Measurements from ENCODE around the gene PSMC1. TPM values are rescaled to one million over a fixed set of nuclear protein-coding genes. Genes with fewer than 3 reads are reported as not detected.

Gene PSMC1
- total and polyA plus RNA-seq, 2 of the 4 experiments (the other 2 are of a cell fraction), result 181 to 194 TPM

DNA sequence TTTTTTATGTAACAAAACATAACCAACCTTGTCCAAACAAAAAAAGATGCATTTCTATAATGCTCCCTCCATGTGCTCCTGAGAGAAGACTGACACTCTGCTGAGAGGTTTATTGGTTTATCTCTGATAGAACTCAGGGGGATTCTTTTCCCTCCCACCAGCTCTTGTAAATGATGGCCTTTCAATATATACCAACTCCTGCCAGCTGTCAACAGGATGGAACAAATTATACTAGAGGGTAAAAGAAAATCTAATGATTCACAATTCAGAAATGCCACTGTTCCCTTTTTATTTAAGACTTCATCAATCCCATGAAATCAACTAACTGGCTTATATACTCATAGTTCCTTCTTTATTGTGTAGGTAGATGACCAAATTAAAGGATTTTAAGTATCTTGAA, 25.4 kb downstream of the PSMC1 start:
- CTCF ChIA-PET, result interaction anchor here (0.9 kb wide), 1 partner anchor 20 kb away, joined by 3 read pairs; no protein-coding TSS in a partner anchor
- Histone ChIP-seq H4K91ac (ENCODE audit: insufficient read depth, low read depth, low read length) (peak overlapping the region; percentile 64), H3K9ac (ENCODE audit: low read depth, low read length) (no peak overlapping the region), H3K4ac (ENCODE audit: low read depth, low read length) (peak overlapping the region; percentile 68; the same call in 1 of the 2 replicates), H2AK9ac (replicated peaks; ENCODE audit: low read depth, low read length, poor library complexity) (no peak overlapping the region), H4K20me1 (ENCODE audit: insufficient read depth, low read length) (no peaks in the 10 kb centered on the region), H3K23ac (ENCODE audit: low read depth, low read length) (no peak overlapping the region), H2BK20ac (ENCODE audit: low read depth, low read length) (no peak overlapping the region), H4K8ac (ENCODE audit: low read depth in 2 of 2, low read length in 2 of 2) (peak overlapping the region in 1 of 2 experiments; percentile 52; a peak in 1 of 4 replicates), H3K18ac (ENCODE audit: low read depth, low read length) (no peak overlapping the region), H4K5ac (ENCODE audit: low read depth, low read length) (no peak overlapping the region), H3K9me3 (ENCODE audit: control insufficient read depth, insufficient read depth, low read length) (no peaks in the 10 kb centered on the region), H2BK120ac (ENCODE audit: low read depth, low read length) (peak overlapping the region; percentile 45; the same call in 1 of the 2 replicates), H2BK15ac (ENCODE audit: low read depth, low read length) (0 out of 3 replicates have a peak overlapping the region, but pooled peaks have one; percentile 40), H2AFZ (replicated peaks; ENCODE audit: low read length, poor library complexity) (no peak overlapping the region), H3K14ac (replicated peaks; ENCODE audit: low read depth, low read length) (0 out of 2 replicates have a peak overlapping the region, but pooled peaks have one; percentile 16), H3K4me1 (ENCODE audit: control insufficient read depth, insufficient read depth, low read length) (peaks cover 6% of the 10 kb centered on the region; the same call in 1 of the 2 replicates), H2BK5ac (ENCODE audit: low read depth, low read length, poor library complexity, severe bottlenecking) (peak overlapping the region; percentile 70), H2AK5ac (ENCODE audit: low read depth, low read length) (no peak overlapping the region; the same call in 1 of the 2 replicates), H3K4me2 (ENCODE audit: low read depth, low read length) (peak overlapping the region; percentile 37; the same call in 1 of the 2 replicates), H3K4me3 (ENCODE audit: insufficient read depth, low read depth, low read length) (no peak overlapping the region), H3K9me1 (ENCODE audit: insufficient read depth, low read length) (peaks cover 12% of the 10 kb centered on the region), H3K79me1 (ENCODE audit: low read depth in 1 of 2, low read length in 2 of 2) (peaks cover 0 to 12% of the 10 kb centered on the region in 2 experiments; a peak in 2 of 4 replicates), H3K36me3 (ENCODE audit: control insufficient read depth, insufficient read depth, low read length) (peaks cover 19% of the 10 kb centered on the region), H3K27me3 (ENCODE audit: control insufficient read depth, insufficient read depth, low read length) (no peaks in the 10 kb centered on the region), H3K27ac (ENCODE audit: insufficient read depth, low read length) (no peak overlapping the region), H3K56ac (ENCODE audit: extremely low read depth, insufficient read depth, low read length) (no peak overlapping the region)
- DNase-seq, result no peak
- BruUV-seq (replicated peaks), result no TSS peak
- ATAC-seq (ENCODE audit: low read depth), result peak; percentile 5
- in situ Hi-C loops (cut with MboI; ENCODE audit: low sequenced_read_pairs) (loop anchor here (25.0 kb wide), 1 partner anchor 881 kb away; no protein-coding TSS in a partner anchor), dilution Hi-C loops (cut with HindIII; ENCODE audit: low sequenced_read_pairs, unreplicated experiment) (no loop called here), intact Hi-C loops (cut with micrococcal nuclease) (no loop called here)
- POLR2A ChIA-PET (ENCODE audit: unreplicated experiment), result interaction anchor here (0.6 kb wide), 1 partner anchor 942 kb away, joined by 3 read pairs; no protein-coding TSS in a partner anchor
- TF ChIP-seq MXI1 (IDR thresholded peaks at IDR 0.05; ENCODE audit: borderline replicate concordance, low read depth, low read length) (no peak), ELK1 (IDR thresholded peaks at IDR 0.05; ENCODE audit: borderline replicate concordance, low read depth, low read length) (no peak), NFE2L2 (IDR thresholded peaks at IDR 0.05; ENCODE audit: low read depth, low read length) (no peak), FOS (IDR thresholded peaks at IDR 0.05; ENCODE audit: low read depth, low read length) (no peak), BHLHE40 (IDR thresholded peaks at IDR 0.05; ENCODE audit: low read depth, low read length) (no peak), SMC3 (IDR thresholded peaks at IDR 0.05; ENCODE audit: low read depth, low read length) (no peak), POLR2A (IDR thresholded peaks at IDR 0.05; ENCODE audit: low read depth, low read length) (no peak), CEBPB (IDR thresholded peaks at IDR 0.05; ENCODE audit: low read depth, low read length) (no peak), MAFK (IDR thresholded peaks at IDR 0.05; ENCODE audit: low read depth, low read length) (no peak), RCOR1 (IDR thresholded peaks at IDR 0.05; ENCODE audit: insufficient replicate concordance, low read length) (no peak), RAD21 (IDR thresholded peaks at IDR 0.05; ENCODE audit: low read length) (no peak), MAZ (IDR thresholded peaks at IDR 0.05; ENCODE audit: borderline replicate concordance, low read depth, low read length) (no peak), CHD1 (IDR thresholded peaks at IDR 0.05; ENCODE audit: low read depth, low read length) (no peak)
- TF ChIP-seq, protein P1, sequence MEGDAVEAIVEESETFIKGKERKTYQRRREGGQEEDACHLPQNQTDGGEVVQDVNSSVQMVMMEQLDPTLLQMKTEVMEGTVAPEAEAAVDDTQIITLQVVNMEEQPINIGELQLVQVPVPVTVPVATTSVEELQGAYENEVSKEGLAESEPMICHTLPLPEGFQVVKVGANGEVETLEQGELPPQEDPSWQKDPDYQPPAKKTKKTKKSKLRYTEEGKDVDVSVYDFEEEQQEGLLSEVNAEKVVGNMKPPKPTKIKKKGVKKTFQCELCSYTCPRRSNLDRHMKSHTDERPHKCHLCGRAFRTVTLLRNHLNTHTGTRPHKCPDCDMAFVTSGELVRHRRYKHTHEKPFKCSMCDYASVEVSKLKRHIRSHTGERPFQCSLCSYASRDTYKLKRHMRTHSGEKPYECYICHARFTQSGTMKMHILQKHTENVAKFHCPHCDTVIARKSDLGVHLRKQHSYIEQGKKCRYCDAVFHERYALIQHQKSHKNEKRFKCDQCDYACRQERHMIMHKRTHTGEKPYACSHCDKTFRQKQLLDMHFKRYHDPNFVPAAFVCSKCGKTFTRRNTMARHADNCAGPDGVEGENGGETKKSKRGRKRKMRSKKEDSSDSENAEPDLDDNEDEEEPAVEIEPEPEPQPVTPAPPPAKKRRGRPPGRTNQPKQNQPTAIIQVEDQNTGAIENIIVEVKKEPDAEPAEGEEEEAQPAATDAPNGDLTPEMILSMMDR (conservative IDR thresholded peaks at IDR 0.05; ENCODE audit: low read depth, low read length), result no peak

All from IMR-90 (cell line).